BJ (cell line): ENCODE data around the gene LDLRAD3. TPM values are rescaled to one million over a fixed set of nuclear protein-coding genes. Genes with fewer than 3 reads are reported as not detected.
"Not testable (repeated sequence)": the region's sequence is repeated elsewhere in the genome, so short reads cannot be mapped to it uniquely, and the experiment has no call there.

Source experiments
- CTCF ChIA-PET: fragments of 350-600 bp; formaldehyde crosslinking; extraction: SDS; loops from one replicate; lab custom pipeline; 2021; ENCODE audit warnings: antibody characterized with exemption, inconsistent platforms; lab: Yijun Ruan, JAX
- POLR2A ChIA-PET: fragments of 300-600 bp; sonication (Branson Sonifier 250); formaldehyde crosslinking; extraction: SDS; loops from one replicate; lab custom pipeline; 2021; ENCODE audit warnings: antibody characterized with exemption; lab: Charles Lee
- DNase-seq: peaks from one replicate; pipeline ENCODE4 v3.0.0-alpha.2; 2011; ENCODE audit warnings: low read depth
- H3K27me3 ChIP-seq: 2 replicates; pipeline ENCODE4 v1.6.0; 2011; ENCODE audit warnings: low read length; ENCODE audit not compliant: control insufficient read depth, insufficient read depth
- H3K36me3 ChIP-seq: 2 replicates; pipeline ENCODE4 v1.5.1; 2011; ENCODE audit warnings: low read length; ENCODE audit not compliant: control insufficient read depth, insufficient read depth
- H3K4me3 ChIP-seq: 2 replicates; pipeline ENCODE4 v1.5.1; 2011; ENCODE audit warnings: low read depth, mild to moderate bottlenecking, control low read depth, low read length
- CTCF ChIP-seq: IDR thresholded peaks from 2 replicates; pipeline ENCODE4 v1.5.1; 2011; ENCODE audit warnings: low read depth, mild to moderate bottlenecking, control low read depth, inconsistent platforms, low read length, moderate library complexity; ENCODE audit not compliant: insufficient read depth
- polyA plus RNA-seq: library from polyadenylated mRNA; depleted of rRNA; stranded (reverse); fragments of >200 nt; gene quantifications from 2 replicates; pipeline ENCODE4 v1.2.3, GENCODE V29; 2011

The LDLRAD3 gene
- polyA plus RNA-seq, 1 experiment: 3.5 TPM

GRCh38 chr11:35911616-35912165 is 32.2 kb upstream of the LDLRAD3 start:
- TF ChIP-seq CTCF: no peak
- Histone ChIP-seq H3K27me3 (peaks cover 3% of the 10 kb centered on the region), H3K4me3 (no peak overlapping the region), H3K36me3 (no peaks in the 10 kb centered on the region)
- ChIA-PET POLR2A (no interaction called here), CTCF (no interaction called here)
- no peak for DNase-seq

DNA sequence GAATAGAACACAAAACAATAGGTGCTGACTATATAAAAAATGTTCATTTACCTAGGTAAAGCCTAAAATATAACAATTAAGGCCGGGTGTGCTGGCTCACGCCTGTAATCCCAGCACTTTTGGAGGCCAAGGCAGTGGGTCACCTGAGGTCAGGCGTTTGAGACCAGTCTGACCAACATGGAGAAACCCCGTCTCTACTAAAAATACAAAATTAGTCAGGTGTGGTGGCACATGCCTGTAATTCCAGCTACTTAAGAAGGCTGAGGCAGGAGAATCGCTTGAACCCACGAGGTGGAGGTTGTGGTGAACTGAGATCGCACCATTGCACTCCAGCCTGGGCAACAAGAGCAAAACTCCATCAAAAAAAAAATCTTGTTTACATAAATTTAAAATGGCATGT is 31.4 kb upstream of the LDLRAD3 start:
- H3K27me3 ChIP-seq, DNase-seq, H3K4me3 ChIP-seq, H3K36me3 ChIP-seq, POLR2A ChIA-PET: not testable (repeated sequence)
- CTCF ChIA-PET: interaction anchor here (1.0 kb wide), 1 partner anchor 10 kb away, joined by 3 read pairs; no protein-coding TSS in a partner anchor

- CTCF ChIA-PET: interaction anchor here (1.0 kb wide), 1 partner anchor 9 kb away, joined by 3 read pairs; no protein-coding TSS in a partner anchor
- no peak overlapping the region for H3K4me3 ChIP-seq
- no peaks in the 10 kb centered on the region for H3K36me3 ChIP-seq
- POLR2A ChIA-PET: no interaction called here
- no peak for TF ChIP-seq CTCF
- DNase-seq: no peak
- H3K27me3 ChIP-seq: peaks cover 3% of the 10 kb centered on the region
Observed at GRCh38 chr11:35912883-35913624, 30.8 kb upstream of the LDLRAD3 start.

- Histone ChIP-seq H3K4me3 (no peak overlapping the region), H3K27me3 (peaks cover 3% of the 10 kb centered on the region), H3K36me3 (no peaks in the 10 kb centered on the region)
- TF ChIP-seq CTCF: no peak
- ChIA-PET CTCF (no interaction called here), POLR2A (no interaction called here)
- no peak for DNase-seq
Observed at GRCh38 chr11:35914816-35915215, 29.0 kb upstream of the LDLRAD3 start.

GRCh38 chr11:35916270-35916669 is 27.6 kb upstream of the LDLRAD3 start:
- Histone ChIP-seq H3K36me3 (no peaks in the 10 kb centered on the region), H3K4me3 (no peak overlapping the region), H3K27me3 (no peaks in the 10 kb centered on the region; the same call in none of the 2 replicates)
- DNase-seq: no peak
- ChIA-PET CTCF (no interaction called here), POLR2A (no interaction called here)
- no peak for TF ChIP-seq CTCF
